Activated CD8-positive, alpha-beta memory T cell treated with anti-CD3 and anti-CD28 coated beads for 4 hours (primary cell): Measurements from ENCODE around the gene LIMA1.
"Not testable (repeated sequence)": the region's sequence is repeated elsewhere in the genome, so short reads cannot be mapped to it uniquely, and the experiment has no call there.

Source experiments
- DNase-seq, 2 donors: peaks; one replicate each; pipeline ENCODE4 v3.0.0-alpha.2; 2020; ENCODE audit warnings: low read depth in 2 of 2

LIMA1 gene

DNA sequence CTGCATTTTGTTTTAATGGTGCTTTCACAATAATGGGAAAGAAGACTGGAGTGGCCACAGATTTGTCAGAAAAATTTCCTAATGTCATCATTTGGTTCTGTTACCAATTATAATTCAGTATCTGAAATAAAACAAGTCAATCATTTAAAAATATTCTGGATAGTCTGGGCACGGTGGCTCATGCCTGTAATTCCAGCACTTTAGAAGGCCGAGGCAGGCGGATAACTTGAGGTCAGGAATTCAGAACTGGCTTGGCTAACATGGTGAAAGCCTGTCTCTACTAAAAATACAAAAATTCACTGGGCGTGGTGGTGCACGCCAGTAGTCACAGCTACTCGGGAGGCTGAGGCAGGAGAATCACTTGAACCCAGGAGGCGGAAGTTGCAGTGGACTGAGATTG, 4.0 kb upstream of the LIMA1 start:
- DNase-seq: no peak

DNA sequence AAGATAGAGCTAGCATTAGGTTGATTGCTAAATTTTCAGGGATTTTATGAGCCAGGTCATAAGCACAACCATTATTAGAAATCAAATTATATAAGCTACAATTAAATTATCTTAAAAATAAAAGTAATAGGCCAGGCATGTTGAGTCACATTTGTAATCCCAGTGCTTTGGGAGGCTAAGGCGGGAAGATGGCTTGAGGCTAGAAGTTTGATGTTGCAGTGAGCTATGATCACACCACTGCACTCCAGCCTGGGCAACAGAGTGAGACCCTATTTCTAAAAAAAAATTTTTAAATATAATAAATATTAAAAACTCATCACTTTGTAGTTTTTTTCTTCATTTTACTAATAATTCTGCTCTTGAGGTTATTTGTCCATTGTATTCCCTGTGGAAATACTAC, 1.9 kb upstream of the LIMA1 start:
- no peak for DNase-seq

DNA sequence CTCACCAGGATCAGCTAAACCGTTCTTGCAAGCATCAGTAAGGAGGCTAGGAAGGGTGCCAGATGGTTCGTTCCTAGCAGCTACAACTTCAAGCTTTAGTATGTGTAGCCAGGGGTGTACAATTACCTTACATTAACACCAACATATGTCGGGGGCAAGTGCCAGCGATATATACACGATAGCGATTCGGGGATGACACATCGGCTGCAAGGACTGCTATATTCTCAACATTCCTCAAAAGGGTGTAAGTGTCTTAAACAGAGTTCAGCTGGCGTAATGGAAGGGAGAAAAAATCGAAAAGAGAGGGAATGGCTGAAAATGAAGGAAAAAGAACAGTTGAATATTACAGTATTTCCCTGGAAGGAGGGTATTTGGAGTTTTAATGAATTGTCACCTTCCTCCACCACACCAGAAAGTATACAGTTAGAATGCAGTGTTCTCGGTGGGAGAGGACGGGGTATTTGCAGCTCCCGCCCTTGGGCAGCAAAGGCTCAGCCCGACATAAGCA, 545 bp downstream of the LIMA1 start:
- no peak for DNase-seq

GRCh38 chr12:50279501-50279900, 3.8 kb downstream of the LIMA1 start:
- no peak for DNase-seq

DNA sequence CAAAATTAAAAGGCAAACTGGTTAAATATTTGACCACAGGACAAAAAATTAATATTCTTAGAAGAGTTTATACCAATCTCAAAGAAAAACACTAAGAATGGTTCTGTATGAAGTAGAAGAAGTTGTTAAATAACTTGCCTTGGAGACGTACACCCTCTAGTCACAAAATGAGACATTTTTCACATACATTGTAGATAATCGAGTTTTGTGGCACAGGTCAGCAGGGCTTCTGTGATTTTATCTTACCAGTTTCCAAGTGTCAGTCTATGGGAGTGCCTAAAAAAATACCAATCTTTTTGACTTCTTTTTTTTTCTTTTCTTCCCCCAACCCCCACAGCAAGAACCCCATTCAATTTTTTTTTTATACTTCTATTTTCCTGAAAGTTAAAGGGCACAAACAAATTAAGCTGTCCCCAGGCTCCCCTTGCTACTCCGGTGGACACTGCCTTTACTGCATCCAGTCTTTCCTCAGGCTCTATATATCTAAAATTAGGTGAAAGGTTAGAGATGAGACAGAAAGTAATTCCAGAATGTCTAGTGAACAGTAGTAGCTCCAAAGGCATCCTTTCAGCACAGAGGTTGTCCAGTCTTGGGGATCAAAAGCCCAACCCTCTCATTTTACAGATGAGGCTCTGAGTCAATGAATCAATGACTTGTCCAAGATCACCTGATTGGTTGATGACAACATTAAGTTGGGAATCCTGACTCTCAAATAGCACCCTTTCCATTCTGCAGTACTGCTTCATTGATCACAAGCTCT, 6.2 kb downstream of the LIMA1 start:
- DNase-seq: no peak

DNA sequence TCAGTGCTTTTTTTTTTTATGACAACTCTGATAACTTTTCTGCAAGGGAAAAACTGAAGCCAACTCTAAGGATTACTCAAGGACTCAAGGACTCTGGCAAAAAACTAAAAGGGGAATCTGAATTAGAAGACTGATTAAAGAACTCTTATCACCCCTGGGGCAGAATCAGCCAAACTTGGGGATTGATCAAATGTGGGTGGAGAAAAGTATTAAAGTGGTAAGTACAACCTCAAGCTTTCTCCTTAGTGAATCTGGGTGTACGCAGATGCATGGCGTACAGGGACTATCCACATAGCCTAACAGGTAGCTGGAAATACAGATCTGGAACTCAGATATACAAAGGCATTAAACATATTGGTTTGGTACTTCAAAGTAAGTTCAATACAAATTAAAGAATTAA, 7.3 kb downstream of the LIMA1 start:
- DNase-seq: no peak

- no peak for DNase-seq
Observed at GRCh38 chr12:50275556-50275955, 7.8 kb downstream of the LIMA1 start.

- not testable (repeated sequence) for DNase-seq
Observed at GRCh38 chr12:50275127-50275526, 8.2 kb downstream of the LIMA1 start.

DNA sequence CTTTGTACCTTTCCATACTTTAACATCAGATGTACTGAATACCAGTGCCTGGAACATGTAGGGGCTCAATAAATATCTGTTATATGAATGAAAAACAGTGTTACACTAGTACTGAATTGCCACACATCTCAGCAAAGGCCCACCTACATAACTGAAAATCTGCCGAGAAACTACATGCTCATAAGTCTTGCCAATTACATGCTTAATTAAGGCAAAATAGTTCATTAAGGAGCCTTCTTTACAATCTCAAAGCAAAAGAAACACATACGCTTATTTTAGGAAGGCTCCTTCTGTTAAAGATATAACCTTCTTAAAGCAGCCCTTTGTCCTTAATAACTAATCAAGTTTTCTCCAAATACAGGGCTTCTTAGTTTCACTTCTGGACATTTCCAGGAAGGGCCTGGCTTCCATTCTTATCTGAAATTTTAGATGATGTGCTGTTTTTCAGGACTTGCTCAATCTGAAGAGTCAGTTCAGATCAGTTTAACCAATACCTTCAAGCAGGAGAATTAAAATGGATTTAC, 11.5 kb downstream of the LIMA1 start:
- DNase-seq: no peak

- no peak for DNase-seq
Observed at GRCh38 chr12:50268482-50268881, 14.8 kb downstream of the LIMA1 start.

DNA sequence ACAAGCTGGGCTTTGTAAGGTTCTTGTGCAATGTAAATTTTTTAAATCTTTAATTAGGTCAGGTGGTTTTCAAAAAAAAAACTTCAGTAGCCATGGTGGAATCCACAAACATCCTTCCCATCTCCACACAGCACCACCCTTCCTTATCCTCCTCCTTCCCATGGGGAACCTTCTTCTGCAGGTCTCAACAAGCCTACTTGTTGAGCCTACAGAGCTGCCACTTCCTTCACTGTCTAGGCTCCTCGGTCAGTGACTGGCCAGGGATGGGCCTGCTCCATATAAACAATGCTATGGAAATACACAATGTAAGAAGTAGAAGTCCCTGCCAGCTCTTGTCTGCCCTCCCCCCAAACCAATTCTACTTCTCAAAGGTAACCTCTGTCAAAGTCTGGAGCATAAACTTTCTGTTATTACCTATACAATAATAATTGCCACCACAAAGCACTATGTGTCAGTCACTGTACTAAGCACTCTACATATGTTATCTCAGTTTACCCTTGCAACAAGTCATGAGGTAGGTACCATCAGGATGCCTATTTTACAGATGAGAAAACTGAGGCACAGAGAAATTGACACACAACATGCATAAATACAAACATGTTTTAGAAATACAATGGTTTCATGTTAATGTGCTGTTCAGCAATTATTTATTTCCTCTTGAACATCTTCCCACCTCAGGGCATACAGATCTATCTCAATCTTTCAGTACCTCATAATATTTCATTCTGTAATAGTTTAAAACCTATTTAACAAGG, 17.4 kb downstream of the LIMA1 start:
- no peak for DNase-seq

GRCh38 chr12:50263832-50264231, 19.5 kb downstream of the LIMA1 start:
- DNase-seq: no peak

- no peak for DNase-seq
Observed at GRCh38 chr12:50261654-50262053, 21.7 kb downstream of the LIMA1 start.

DNA sequence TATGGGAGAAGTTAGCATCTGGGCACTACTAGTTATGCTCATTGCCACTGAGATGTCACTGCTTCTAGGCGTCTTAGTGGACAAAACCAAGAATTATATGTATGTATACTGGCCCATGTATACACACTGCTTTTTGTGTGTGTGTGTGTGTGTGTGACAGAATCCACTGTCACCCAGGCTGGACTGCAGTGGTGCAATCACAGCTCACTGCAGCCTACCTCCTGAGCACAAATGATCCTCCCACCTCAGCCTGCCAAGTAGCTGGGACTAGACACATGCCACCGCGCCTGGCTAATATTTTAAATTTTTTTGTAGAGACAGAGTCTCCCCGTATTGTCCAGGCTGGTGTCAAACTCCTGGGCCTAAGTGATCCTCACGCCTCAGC, 25.2 kb downstream of the LIMA1 start:
- DNase-seq: no peak

DNA sequence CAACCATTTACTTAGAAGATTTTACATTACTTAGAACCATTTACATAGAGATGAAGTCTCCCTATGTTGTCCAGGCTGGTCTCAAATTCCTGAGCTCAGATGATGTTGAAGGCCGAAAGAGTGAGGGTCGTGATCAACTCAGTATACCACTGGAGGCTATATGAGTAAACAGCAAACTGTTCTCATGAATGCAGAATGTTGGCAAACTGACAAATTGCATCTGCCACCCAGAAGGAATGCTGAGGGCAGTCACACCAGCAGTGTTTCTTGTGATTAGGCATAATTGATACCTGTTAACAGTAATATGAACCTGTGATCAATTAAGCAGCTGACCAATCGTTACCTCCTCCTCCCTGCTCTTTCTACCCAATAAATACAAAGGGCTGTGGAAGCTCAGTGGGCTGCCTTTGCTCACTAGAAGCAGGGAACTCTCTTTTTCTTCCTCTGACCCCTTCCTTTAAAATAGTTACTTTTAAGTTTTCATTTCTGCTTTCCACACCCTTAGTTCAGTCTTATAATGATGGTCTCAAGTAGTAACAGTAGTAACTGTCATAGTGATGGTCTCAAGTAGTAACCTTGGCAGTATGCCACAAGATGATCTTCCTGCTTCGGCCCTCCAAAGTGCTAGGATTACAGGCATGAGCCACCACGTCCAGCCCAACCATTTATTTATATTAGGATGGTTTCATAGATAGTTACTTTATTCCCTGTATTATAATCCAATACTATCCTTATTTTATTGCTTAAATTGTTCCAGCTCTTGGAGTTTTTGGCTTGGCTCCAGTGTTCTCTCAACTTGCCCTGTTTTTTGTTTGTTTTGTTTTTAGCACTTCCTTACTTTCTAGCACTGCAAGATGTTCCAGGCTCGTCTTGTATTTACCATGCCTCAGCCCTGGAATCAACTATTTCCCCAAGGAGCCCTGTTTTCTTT, 25.8 kb downstream of the LIMA1 start:
- no peak for DNase-seq

GRCh38 chr12:50256761-50257160, 26.6 kb downstream of the LIMA1 start:
- DNase-seq: no peak

DNA sequence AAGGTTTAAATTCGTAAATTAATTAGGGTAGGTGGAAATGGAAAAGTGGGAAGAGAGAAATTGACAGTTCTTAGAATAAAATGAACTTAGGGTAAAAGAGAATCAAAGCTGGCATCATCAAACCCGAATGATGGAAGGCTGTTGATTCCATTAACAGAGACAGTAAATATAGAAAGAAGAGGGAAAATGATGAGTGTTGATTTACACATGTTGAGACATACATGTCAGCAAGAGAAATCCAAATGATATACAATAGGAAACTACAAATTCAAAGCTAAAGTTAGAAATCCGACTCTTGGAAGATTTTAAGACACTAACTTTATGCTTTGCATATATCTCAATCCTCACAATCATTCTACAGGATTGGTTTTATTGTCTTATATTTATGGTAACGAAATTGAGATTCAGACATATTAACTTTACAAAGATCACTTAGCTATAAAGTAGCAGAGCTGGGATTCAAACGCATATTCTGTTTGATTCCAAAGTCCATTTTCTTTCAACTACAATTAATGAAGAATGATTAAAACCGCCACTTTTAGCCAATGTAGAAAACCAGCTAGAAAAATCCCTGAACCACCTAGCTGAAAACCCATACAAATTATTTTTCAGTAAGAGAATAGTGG, 30.2 kb downstream of the LIMA1 start:
- no peak for DNase-seq

GRCh38 chr12:50251619-50252252, 31.6 kb downstream of the LIMA1 start:
- no peak for DNase-seq

- no peak for DNase-seq
Observed at GRCh38 chr12:50249464-50250182, 33.7 kb downstream of the LIMA1 start.

DNA sequence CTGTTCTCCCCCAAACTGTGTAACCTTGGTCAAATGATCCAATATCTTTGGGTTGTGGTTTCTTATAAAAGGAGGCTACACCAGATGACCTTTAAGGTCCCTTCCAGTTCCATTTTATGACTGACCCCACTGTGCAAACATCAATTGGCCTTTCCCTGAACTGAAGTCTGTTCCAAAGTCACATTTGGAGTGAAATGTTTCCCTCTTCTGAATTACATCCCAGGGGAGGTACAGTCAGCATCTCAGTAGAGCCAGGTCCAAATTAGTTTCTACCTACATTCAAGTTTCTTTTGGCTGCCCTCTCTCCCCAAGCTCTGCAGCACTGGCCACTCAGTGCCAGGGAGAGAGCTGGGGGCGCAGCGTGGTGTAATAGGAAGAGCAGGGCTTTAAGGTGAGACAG, 34.4 kb downstream of the LIMA1 start:
- DNase-seq: no peak
